ENCODE measurements around the gene PSD2. TPM values are rescaled to one million over a fixed set of nuclear protein-coding genes. Genes with fewer than 3 reads are reported as not detected.

PSD2 gene
- total and polyA plus RNA-seq, 2 of the 13 experiments (the other 11 are each of a cell fraction or from before 2014, with no cell fraction given): 0.07 TPM; not detected in 1

- no peaks in the 10 kb centered on the region for H3K36me3 ChIP-seq (replicated peaks in 1 of 2; ENCODE audit: control insufficient read depth in 1 of 2, insufficient read depth in 2 of 2, low read length in 2 of 2)
- CTCF ChIA-PET (ENCODE audit: low intra/inter-chr PET ratio, low total read pairs): no interaction called here
- H3K27me3 ChIP-seq (ENCODE audit: control insufficient read depth in 1 of 2, insufficient read depth in 2 of 2, low read length in 2 of 2): peaks cover 0 to 17% of the 10 kb centered on the region in 2 experiments; a peak in 2 of 5 replicates
- DNase-seq (ENCODE audit: low spot score) (no peak), ATAC-seq (no peak), FAIRE-seq (no peak)
- no peak overlapping the region for H3K4me2 ChIP-seq (ENCODE audit: low read depth, low read length)
- H2AFZ ChIP-seq (ENCODE audit: low read length): no peak overlapping the region
- H4K20me1 ChIP-seq (ENCODE audit: insufficient read depth, low read length): no peaks in the 10 kb centered on the region
- no TSS peak for BruUV-seq (replicated peaks)
- WGBS (ENCODE audit: low lambda C conversion rate): 46% methylated on average over 7 of the region's 7 CpGs
- no peak overlapping the region for H3K9ac ChIP-seq (ENCODE audit: insufficient read depth, low read depth, low read length)
- H3K9me3 ChIP-seq (ENCODE audit: low read length): no peaks in the 10 kb centered on the region
- no peak overlapping the region for H3K27ac ChIP-seq (ENCODE audit: extremely low read length, insufficient read depth, low read length)
- intact Hi-C loops (cut with micrococcal nuclease; ENCODE audit: unreplicated experiment): no loop called here
- POLR2A ChIA-PET: interaction anchor here (1.0 to 1.1 kb wide), 2 partner anchors 11 to 273 kb away, joined by 3 to 5 read pairs; no protein-coding TSS in a partner anchor
- in situ Hi-C loops (cut with HindIII; ENCODE audit: extremely low pct_ligation_motif_present, low pct_unique_long_range_greater_than_20kb): no loop called here
- no peak overlapping the region for H3K4me3 ChIP-seq (replicated peaks in 1 of 3; ENCODE audit: insufficient read depth in 1 of 3, low read depth in 2 of 3, low read length in 3 of 3)
- no peaks in the 10 kb centered on the region for H3K79me2 ChIP-seq (ENCODE audit: insufficient read depth, low read length)
- H3K4me1 ChIP-seq (ENCODE audit: insufficient read depth, low read length): peaks cover 17% of the 10 kb centered on the region
- no peak for TF ChIP-seq POLR2AphosphoS2 (IDR thresholded peaks at IDR 0.05; ENCODE audit: low read depth, low read length)
- TF ChIP-seq ZNF335 (CRISPR knock-in tag; IDR thresholded peaks at IDR 0.05): no peak
- TF ChIP-seq MLLT10 (CRISPR knock-in tag; IDR thresholded peaks at IDR 0.05): no peak
- TF ChIP-seq JUN (CRISPR knock-in tag; IDR thresholded peaks at IDR 0.05): no peak
- TF ChIP-seq MAF1 (CRISPR knock-in tag; IDR thresholded peaks at IDR 0.05; ENCODE audit: borderline replicate concordance): no peak
- TF ChIP-seq ZBTB8A (CRISPR knock-in tag; IDR thresholded peaks at IDR 0.05; ENCODE audit: borderline replicate concordance, low read depth): no peak
- TF ChIP-seq ERF (CRISPR knock-in tag; IDR thresholded peaks at IDR 0.05): no peak
- no peak for TF ChIP-seq REL (CRISPR knock-in tag; conservative IDR thresholded peaks at IDR 0.05)
- TF ChIP-seq KLF15 (CRISPR knock-in tag; IDR thresholded peaks at IDR 0.05; ENCODE audit: borderline replicate concordance): no peak
- no peak for TF ChIP-seq PBX2 (CRISPR knock-in tag; IDR thresholded peaks at IDR 0.05)
- TF ChIP-seq POLR2G (IDR thresholded peaks at IDR 0.05; ENCODE audit: low read depth, low read length): no peak
- TF ChIP-seq ZZZ3 (CRISPR knock-in tag; IDR thresholded peaks at IDR 0.05; ENCODE audit: borderline replicate concordance): no peak
- no peak for TF ChIP-seq KDM3A (CRISPR knock-in tag; IDR thresholded peaks at IDR 0.05; ENCODE audit: low read depth)
- no peak for TF ChIP-seq ZNF235 (CRISPR knock-in tag; IDR thresholded peaks at IDR 0.05; ENCODE audit: borderline replicate concordance)
- TF ChIP-seq ISX (CRISPR knock-in tag; conservative IDR thresholded peaks at IDR 0.05): no peak
- no peak for TF ChIP-seq RFX3 (CRISPR knock-in tag; IDR thresholded peaks at IDR 0.05)
- no peak for TF ChIP-seq ZNF660 (CRISPR knock-in tag; IDR thresholded peaks at IDR 0.05; ENCODE audit: borderline replicate concordance, low read depth)
- TF ChIP-seq YEATS2 (CRISPR knock-in tag; IDR thresholded peaks at IDR 0.05; ENCODE audit: borderline replicate concordance): no peak
Measured at GRCh38 chr5:139775872-139776271, 19.7 kb upstream of the PSD2 start.

All from HepG2 (cell line).